Neural cell (in vitro differentiated cells): ENCODE data around the gene OR1K1.

Source experiments
- POLR2AphosphoS5 ChIP-seq: IDR thresholded peaks from 2 replicates; pipeline ENCODE4 v1.6.1; 2012
- RAD21 ChIP-seq: fragments of 450-650 bp; conservative IDR thresholded peaks from 2 replicates; pipeline ENCODE4 v1.6.1; 2014; ENCODE audit warnings: antibody characterized with exemption, mild to moderate bottlenecking, moderate library complexity
- TF ChIP-seq, protein P1 (sequence below): fragments of 450-650 bp; IDR thresholded peaks from 2 replicates; pipeline ENCODE4 v1.5.1; 2014; ENCODE audit warnings: antibody characterized with exemption, mild to moderate bottlenecking, moderate library complexity; ENCODE audit not compliant: poor library complexity, severe bottlenecking

- TF ChIP-seq RAD21 (no peak), POLR2AphosphoS5 (no peak)
- TF ChIP-seq, protein P1, sequence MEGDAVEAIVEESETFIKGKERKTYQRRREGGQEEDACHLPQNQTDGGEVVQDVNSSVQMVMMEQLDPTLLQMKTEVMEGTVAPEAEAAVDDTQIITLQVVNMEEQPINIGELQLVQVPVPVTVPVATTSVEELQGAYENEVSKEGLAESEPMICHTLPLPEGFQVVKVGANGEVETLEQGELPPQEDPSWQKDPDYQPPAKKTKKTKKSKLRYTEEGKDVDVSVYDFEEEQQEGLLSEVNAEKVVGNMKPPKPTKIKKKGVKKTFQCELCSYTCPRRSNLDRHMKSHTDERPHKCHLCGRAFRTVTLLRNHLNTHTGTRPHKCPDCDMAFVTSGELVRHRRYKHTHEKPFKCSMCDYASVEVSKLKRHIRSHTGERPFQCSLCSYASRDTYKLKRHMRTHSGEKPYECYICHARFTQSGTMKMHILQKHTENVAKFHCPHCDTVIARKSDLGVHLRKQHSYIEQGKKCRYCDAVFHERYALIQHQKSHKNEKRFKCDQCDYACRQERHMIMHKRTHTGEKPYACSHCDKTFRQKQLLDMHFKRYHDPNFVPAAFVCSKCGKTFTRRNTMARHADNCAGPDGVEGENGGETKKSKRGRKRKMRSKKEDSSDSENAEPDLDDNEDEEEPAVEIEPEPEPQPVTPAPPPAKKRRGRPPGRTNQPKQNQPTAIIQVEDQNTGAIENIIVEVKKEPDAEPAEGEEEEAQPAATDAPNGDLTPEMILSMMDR = no peak
Observed at GRCh38 chr9:122807271-122807900, 7.5 kb downstream of the OR1K1 start.
